Measurements from ENCODE around the gene FAM13A. TPM values are rescaled to one million over a fixed set of nuclear protein-coding genes. Genes with fewer than 3 reads are reported as not detected.

Gene FAM13A
- total RNA-seq, 1 experiment from 2014 or later: 6.5 TPM

DNA sequence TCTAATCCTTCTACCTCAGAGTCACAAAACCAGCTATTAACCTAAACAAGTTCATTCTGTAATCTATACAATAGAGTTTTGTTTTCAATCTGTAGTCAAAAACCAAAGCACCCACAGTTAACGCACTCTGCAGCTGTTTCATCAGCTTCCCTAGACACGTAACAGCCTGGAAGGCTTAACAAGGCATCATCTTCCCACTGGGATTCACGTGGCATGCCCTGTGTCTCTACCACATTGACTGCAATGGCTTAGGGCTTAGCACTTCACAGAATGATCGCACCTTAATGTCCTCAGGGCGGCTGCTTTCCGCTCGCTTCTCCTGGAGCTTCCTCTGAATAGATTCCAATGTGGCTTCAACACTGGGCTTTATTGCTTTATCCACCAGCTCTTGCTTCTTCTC, 309.6 kb downstream of the FAM13A start:
- no peak for DNase-seq (ENCODE audit: low read depth)

- DNase-seq (ENCODE audit: low read depth): no peak
Measured at GRCh38 chr4:88746206-88746605, 310.8 kb downstream of the FAM13A start.

DNA sequence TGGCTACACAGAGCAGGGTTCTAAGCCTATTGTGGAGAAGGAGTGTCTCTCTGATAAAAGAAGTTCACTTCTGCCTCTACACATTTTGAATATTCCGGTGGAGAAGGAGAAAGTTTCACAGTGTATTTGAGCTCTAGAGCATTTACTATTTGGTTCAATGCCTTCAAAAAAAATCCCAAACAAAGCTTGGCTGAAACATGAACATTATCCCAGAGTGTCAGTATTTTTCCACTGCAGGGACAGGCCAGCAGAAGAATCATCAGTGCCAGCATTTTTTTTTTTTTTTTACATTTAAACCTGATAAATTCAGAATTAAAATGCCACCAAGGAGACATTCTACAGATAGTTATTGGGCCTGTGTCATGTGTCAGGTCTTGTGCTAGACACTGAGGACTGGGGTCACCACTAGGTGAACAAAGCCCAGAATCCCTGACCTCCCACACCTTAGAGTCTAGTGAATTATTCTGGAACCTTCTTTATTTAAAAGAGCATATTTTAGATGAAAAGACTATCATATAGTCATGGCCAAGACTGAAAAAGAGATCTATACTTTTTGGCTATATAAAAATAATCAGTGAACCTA, 311.3 kb downstream of the FAM13A start:
- no peak for DNase-seq (ENCODE audit: low read depth)

- no peak for DNase-seq (ENCODE audit: low read depth)
Measured at GRCh38 chr4:88745175-88745574, 311.8 kb downstream of the FAM13A start.

DNA sequence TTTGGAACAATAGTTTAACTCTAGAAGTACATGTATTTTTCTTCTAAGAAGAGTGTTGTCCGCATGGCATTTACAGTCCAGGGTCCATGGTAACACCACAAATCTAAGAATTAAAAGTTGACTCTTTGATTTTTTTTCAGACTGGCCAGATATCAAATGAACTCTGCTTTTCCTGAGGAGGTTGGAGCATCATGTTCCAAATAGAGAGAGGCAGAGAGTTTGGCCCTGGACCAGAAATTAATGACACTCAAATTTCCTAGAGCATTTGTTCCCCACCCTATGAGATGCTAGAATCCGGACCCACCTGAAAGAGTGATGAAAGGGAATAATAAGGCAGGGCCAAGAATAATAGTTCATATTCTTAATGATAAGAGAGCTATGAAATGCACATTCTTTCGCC, 312.4 kb downstream of the FAM13A start:
- no peak for DNase-seq (ENCODE audit: low read depth)

DNA sequence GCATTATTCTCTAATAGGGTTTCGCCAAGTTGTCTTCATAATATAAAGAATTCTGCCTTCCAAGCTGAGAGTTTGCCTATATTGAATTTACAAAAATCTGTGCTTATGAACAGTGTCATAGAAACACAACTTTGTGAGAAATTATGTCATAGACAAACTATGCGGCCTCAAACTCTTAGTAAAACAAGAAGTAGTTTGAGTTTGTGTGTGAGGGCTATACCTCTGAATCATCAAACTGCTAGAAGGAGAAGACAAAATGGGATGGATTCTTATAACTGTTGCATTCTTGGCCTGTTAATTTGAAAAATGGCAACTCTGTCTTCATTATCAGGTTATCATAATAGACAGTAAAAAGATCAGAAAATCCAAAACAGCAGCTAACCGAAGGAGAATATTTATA, 313.3 kb downstream of the FAM13A start:
- DNase-seq (ENCODE audit: low read depth): no peak

DNA sequence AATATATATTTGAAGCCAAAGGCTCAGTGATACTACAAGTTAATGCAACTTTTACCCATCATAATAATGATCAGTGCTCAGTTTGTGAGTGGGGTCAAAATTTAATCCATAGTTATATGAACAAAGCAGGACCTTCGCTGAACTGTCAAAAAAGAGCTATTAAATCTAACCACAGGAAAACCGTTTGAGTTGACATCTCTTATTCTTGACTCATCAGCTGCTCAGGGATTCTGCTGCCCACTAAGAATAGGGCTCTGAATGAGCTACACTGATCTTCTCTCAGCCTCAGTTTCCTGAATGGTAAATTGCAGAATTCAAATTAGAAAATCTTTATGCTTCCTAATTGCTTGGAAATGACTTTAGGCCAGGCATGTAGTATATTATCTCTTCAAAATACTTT, 314.4 kb downstream of the FAM13A start:
- no peak for DNase-seq (ENCODE audit: low read depth)

DNA sequence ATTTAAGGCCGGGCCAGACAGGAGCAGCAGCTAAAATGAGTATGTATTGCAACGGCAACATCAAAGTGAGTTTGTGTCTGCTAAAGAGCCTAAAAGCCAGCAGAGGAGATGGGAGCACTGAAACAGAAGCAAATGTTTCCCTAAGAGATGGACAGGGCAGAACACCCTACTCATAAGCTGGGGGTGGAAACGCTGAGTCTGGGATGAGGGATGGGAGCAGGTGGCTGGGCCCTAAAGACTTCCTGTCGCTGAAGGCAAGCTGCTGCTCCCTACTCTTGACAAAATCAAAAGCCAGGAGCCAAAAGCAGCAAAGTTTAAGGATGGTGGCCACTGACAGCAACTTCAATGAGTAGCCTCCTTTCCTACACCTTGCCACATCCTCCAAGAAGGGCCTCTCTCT, 318.8 kb downstream of the FAM13A start:
- DNase-seq (ENCODE audit: low read depth): no peak

DNA sequence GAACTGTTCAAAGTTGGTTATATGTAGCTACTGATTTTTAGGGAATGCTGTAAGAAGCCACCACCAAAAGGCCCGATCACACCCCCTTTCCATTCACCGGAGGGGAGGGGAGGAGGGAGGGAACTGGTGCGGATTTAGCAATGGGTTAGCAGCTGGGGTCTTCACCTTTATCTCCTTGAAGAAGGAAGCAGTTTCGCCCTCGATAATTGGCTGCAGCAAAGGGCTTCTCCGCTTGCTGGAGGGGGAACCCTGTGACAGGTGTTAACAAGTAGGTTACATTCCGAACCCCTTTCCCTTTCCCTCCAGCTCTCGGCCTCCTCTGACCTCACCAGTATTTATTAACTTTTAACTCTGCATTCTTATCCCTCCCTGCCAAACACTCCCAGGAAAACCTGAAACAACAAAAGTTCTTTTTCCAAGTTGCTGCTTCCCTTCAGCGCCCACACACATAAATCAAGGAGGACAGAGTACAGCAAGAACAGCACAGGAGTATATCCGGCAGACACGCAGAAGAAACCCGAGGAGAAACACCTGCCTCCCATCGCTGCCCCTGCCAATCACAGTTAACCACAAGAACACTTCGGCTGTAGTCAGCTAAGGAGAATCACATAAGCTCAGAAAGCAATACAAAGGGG, 319.6 kb downstream of the FAM13A start:
- DNase-seq (ENCODE audit: low read depth): no peak

- no peak for DNase-seq (ENCODE audit: low read depth)
Measured at GRCh38 chr4:88736264-88736663, 320.7 kb downstream of the FAM13A start.

- DNase-seq (ENCODE audit: low read depth): no peak
Measured at GRCh38 chr4:88735564-88735963, 321.4 kb downstream of the FAM13A start.

DNA sequence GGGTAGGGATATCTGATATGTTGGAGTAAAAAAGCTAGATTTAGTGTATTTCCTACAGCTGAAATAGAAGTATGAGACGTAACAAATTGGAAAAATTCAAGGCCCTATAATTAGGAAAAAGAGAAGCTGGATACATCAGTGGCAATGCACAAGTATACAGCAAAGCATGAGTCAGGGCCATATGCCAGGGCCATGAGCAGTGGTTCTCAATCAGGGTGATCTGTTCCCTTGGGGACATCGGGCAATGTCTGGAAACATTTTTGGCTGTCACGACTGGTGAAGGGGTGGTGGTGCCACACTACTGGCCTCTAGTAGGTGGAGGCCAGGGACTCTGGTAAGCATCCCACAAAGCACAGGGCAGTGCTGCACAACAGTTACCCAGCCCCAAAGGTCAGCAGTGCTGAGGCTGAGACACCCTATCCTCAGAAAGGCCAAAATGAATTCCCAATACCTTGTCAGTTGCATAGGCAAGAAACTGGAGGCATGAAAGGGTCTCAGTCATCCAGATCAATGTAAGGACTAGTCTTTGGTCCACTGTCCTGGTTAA, 322.5 kb downstream of the FAM13A start:
- DNase-seq (ENCODE audit: low read depth): no peak

DNA sequence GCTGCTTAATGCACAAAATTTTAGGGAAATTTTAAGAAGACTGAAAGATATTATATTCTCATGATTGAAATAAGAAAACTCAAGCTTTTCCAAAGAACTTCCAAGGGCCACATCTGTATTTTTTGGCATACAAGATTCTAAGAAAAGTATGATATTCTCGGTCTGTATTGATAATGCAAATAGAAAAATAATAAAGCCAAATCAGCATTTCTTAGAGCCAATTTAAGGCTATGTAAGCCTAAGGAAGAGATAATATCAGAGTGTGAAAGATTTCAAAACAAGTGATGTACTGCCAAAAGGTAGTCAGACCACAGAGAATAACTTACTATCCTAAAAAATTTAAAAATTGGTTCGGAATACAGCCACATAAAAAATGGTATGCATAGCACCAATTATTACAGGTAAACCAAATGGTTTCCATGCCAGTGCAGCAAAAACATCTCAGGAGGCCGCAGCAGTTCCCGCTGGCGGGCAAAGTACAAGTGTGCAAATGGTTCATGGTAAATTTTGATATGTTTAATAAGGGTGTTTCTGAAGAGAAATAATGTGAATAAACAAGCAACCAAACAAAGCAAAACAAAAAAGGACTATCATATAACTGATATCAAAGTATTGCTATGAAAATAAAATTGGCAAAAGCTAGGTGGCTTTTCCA, 324.1 kb downstream of the FAM13A start:
- DNase-seq (ENCODE audit: low read depth): no peak

GRCh38 chr4:88731381-88731780, 325.6 kb downstream of the FAM13A start:
- no peak for DNase-seq (ENCODE audit: low read depth)

GRCh38 chr4:88730811-88731210, 326.2 kb downstream of the FAM13A start:
- DNase-seq (ENCODE audit: low read depth): no peak

GRCh38 chr4:88729146-88729760, 327.7 kb downstream of the FAM13A start:
- DNase-seq (ENCODE audit: low read depth): no peak

DNA sequence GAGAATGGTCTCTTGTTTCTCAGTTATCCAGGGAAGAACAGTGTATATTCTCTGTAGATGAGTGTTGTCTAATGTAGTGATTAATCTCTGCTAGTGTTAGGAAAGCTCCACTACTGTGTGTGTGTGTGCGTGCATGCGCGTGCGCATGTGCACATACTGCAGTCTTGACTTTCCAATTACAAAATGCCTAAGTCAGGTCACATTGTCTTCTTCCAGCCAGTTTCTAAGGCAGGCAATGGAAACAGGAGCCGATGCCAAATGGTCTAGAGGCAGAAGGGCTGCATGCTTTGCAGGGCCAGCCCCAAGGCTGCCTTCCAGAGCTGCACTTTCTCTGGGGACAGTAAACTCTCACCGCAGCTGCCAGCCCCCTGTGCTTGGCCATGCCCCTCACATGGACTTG, 328.8 kb downstream of the FAM13A start:
- no peak for DNase-seq (ENCODE audit: low read depth)

GRCh38 chr4:88725986-88726385, 331.0 kb downstream of the FAM13A start:
- no peak for DNase-seq (ENCODE audit: low read depth)

DNA sequence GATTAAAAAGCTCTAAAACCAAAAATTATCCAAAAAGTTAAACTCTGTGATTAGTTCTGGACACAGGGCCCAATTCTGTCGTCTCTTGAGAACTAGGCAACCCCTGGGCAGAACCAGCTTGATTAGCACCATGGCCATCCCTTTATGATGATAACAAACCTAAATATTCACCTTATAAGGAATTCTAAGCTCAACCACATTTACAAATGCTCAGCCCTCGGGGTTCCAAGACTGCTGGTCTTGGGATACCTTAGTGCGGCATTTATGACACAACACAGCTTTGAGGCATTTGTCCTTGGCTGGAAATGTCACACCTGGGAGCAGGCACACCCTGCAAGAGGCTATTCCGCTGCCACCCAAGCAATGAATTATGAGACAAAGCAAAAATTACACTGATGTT, 331.8 kb downstream of the FAM13A start:
- no peak for DNase-seq (ENCODE audit: low read depth)

DNA sequence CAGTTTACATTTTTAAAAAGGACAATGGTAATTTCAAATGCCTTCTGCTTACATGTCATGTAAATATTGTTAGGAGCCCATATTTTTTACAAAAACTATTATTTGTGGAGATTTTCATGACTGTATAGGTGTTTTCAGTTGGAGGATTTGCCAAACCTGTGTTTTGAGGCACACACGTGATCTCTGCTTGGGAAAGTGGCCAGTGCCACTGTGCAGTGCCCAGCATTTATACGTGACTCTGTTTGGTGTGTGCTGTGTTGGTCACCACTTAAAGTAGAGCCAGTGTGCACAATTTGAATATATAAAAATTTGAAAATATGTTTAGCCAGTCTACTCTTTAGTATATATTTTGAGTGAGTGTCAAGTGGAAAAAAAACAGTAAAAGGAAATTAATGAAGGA, 332.6 kb downstream of the FAM13A start:
- no peak for DNase-seq (ENCODE audit: low read depth)

GRCh38 chr4:88722828-88723227, 334.2 kb downstream of the FAM13A start:
- DNase-seq (ENCODE audit: low read depth): no peak

GRCh38 chr4:88722276-88722780, 334.7 kb downstream of the FAM13A start:
- DNase-seq (ENCODE audit: low read depth): no peak

All from Daoy (cell line).